ENCODE results near the gene PLEKHA7.
"Not testable (repeated sequence)": the region's sequence is repeated elsewhere in the genome, so short reads cannot be mapped to it uniquely, and the experiment has no call there.

- not testable (repeated sequence) for TF ChIP-seq POLR2A (IDR thresholded peaks at IDR 0.05); CTCF (IDR thresholded peaks at IDR 0.05 in 4 of 5, conservative IDR thresholded peaks at IDR 0.05 in 1 of 5)
Measured at GRCh38 chr11:17000253-17000652, 14.0 kb downstream of the PLEKHA7 start.
